HUES64 (cell line): ENCODE results near the gene MAP4K4.
"Not testable (repeated sequence)": the region's sequence is repeated elsewhere in the genome, so short reads cannot be mapped to it uniquely, and the experiment has no call there.

Experiments
- H3K27ac ChIP-seq: 2 replicates; pipeline ENCODE4 v1.7.0; 2013; ENCODE audit warnings: low read depth, low read length, inconsistent platforms
- H3K27me3 ChIP-seq: 2 replicates; pipeline ENCODE4 v1.6.1; 2013; ENCODE audit warnings: mild to moderate bottlenecking, low read length; ENCODE audit not compliant: insufficient read depth
- H3K36me3 ChIP-seq: 2 replicates; pipeline ENCODE4 v1.6.1; 2013; ENCODE audit warnings: mild to moderate bottlenecking, low read length; ENCODE audit not compliant: insufficient read depth
- H3K4me1 ChIP-seq: 2 replicates; pipeline ENCODE4 v1.6.1; 2013; ENCODE audit warnings: mild to moderate bottlenecking, low read length, moderate library complexity; ENCODE audit not compliant: insufficient read depth
- H3K4me3 ChIP-seq: 2 replicates; pipeline ENCODE4 v1.5.1; 2013; ENCODE audit warnings: mild to moderate bottlenecking, low read length, moderate library complexity
- H3K9ac ChIP-seq: 2 replicates; pipeline ENCODE4 v1.6.1; 2013; ENCODE audit warnings: mild to moderate bottlenecking, low read depth, low read length
- H3K9me3 ChIP-seq: 2 replicates; pipeline ENCODE4 v1.6.1; 2013; ENCODE audit warnings: low read depth, low read length; ENCODE audit not compliant: insufficient read depth
- WGBS: fragments of 150-250, 120-280 bp; methylation state at CpG from one replicate; pipeline ENCODE4 v1.1.7; 2013; ENCODE audit warnings: missing lambda C conversion rate; 5-methylcytosine and 5-hydroxymethylcytosine counted together

MAP4K4 gene

GRCh38 chr2:101902169-101902568, 204.7 kb downstream of the MAP4K4 start:
- peaks cover 3% of the 10 kb centered on the region; the same call in 1 of the 2 replicates for H3K9me3 ChIP-seq
- H3K4me1 ChIP-seq, result no peaks in the 10 kb centered on the region
- no peak overlapping the region for H3K4me3 ChIP-seq
- 95% methylated on average over 2 of the region's 2 CpGs for WGBS
- H3K27ac ChIP-seq, result no peak overlapping the region
- no peak overlapping the region for H3K9ac ChIP-seq
- H3K36me3 ChIP-seq, result no peaks in the 10 kb centered on the region
- no peaks in the 10 kb centered on the region for H3K27me3 ChIP-seq

DNA sequence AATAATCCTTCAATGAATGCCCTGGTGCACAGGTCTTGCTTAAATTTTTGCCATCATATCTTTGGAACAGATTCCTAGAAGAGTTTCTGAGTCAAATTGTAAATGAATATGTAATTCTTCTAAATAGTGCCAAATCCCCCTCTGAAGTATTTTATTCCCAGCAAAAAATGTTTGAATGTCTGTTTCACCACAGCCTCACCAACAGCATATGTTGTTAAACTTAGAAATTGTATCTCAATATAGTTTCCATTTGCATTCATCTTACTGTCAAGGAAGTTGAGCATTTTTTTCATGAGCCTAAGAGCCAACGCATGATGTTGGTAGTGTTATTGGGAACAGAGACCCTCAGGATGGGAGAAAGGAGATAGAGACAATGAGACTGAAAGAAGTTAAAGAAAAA, 207.4 kb downstream of the MAP4K4 start:
- no peaks in the 10 kb centered on the region for H3K36me3 ChIP-seq
- no peak overlapping the region for H3K27ac ChIP-seq
- H3K9ac ChIP-seq, result no peak overlapping the region
- no peaks in the 10 kb centered on the region for H3K4me1 ChIP-seq
- no peaks in the 10 kb centered on the region for H3K27me3 ChIP-seq
- 95% methylated on average over 1 of the region's 1 CpG for WGBS
- H3K9me3 ChIP-seq, result peaks cover 19% of the 10 kb centered on the region
- H3K4me3 ChIP-seq, result no peak overlapping the region

- Histone ChIP-seq H3K27me3 (no peaks in the 10 kb centered on the region), H3K4me3 (no peak overlapping the region), H3K36me3 (no peaks in the 10 kb centered on the region), H3K9me3 (peaks cover 24% of the 10 kb centered on the region), H3K4me1 (no peaks in the 10 kb centered on the region), H3K9ac (no peak overlapping the region), H3K27ac (no peak overlapping the region)
- 91% methylated on average over 9 of the region's 9 CpGs for WGBS
Measured at GRCh38 chr2:101905746-101906336, 208.3 kb downstream of the MAP4K4 start.

DNA sequence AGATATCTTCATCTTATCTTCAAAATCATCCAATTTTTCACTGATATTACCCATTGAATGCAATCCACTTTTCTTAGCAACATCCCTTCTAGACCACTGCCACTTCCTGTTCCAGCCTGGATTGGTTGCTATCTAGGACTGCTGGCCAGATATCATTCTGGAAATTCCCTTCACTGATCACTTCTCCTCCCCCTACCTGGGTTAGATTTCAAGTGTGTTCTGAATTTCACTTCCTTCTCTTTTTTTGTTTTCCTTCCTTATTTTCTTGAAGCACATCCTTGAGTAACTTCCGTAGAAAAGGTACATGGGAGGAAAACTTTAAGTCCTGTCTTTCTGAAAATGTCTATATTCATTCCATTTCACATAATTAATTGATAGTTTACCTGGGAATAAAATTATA, 212.3 kb downstream of the MAP4K4 start:
- whole genome bisulfite sequencing, result no CpG with 5 or more reads among the region's 1 CpG
- Histone ChIP-seq H3K4me3 (no peak overlapping the region), H3K27ac (no peak overlapping the region), H3K4me1 (no peaks in the 10 kb centered on the region), H3K36me3 (no peaks in the 10 kb centered on the region), H3K27me3 (no peaks in the 10 kb centered on the region), H3K9me3 (peaks cover 24% of the 10 kb centered on the region), H3K9ac (no peak overlapping the region)

DNA sequence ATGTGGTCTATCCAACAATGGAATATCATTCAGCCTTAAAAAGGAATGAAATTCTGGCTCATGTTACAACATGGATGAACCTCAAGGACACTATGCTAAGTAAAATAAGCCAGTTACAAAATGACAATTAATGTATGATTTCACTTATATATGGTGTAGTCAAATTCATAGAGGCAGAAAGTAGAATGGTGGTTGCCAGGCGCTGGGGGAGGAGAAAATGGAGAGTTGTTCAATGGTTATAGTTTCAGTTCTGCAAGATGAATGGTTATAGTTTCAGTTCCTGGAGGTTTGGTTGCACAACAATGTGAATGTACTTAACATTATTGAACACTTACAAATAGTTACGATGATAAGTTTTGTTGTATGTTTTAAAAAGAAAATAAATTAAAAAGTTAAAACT, 215.0 kb downstream of the MAP4K4 start:
- Histone ChIP-seq H3K4me1 (no peaks in the 10 kb centered on the region), H3K9me3 (peaks cover 21% of the 10 kb centered on the region), H3K4me3 (no peak overlapping the region), H3K27me3 (no peaks in the 10 kb centered on the region), H3K36me3 (no peaks in the 10 kb centered on the region), H3K27ac (no peak overlapping the region), H3K9ac (no peak overlapping the region)
- WGBS, result 97% methylated on average over 1 of the region's 2 CpGs

GRCh38 chr2:101921319-101921952, 223.9 kb downstream of the MAP4K4 start:
- no peak overlapping the region for H3K9ac ChIP-seq
- H3K4me3 ChIP-seq, result no peak overlapping the region
- WGBS, result 96% methylated on average over 5 of the region's 5 CpGs

GRCh38 chr2:101921953-101922325, 224.4 kb downstream of the MAP4K4 start:
- 97% methylated on average over 2 of the region's 2 CpGs for WGBS
- no peak overlapping the region for H3K27ac ChIP-seq
- H3K4me1 ChIP-seq, result no peaks in the 10 kb centered on the region
- H3K9ac ChIP-seq, result no peak overlapping the region
- H3K9me3 ChIP-seq, result peaks cover 42% of the 10 kb centered on the region
- H3K27me3 ChIP-seq, result no peaks in the 10 kb centered on the region
- H3K4me3 ChIP-seq, result no peak overlapping the region
- H3K36me3 ChIP-seq, result no peaks in the 10 kb centered on the region

More at GRCh38 chr2:101921319-101921952, 223.9 kb downstream of the MAP4K4 start:
- Histone ChIP-seq H3K9me3 (peaks cover 37% of the 10 kb centered on the region), H3K27me3 (no peaks in the 10 kb centered on the region), H3K27ac (no peak overlapping the region), H3K36me3 (no peaks in the 10 kb centered on the region), H3K4me1 (no peaks in the 10 kb centered on the region)

DNA sequence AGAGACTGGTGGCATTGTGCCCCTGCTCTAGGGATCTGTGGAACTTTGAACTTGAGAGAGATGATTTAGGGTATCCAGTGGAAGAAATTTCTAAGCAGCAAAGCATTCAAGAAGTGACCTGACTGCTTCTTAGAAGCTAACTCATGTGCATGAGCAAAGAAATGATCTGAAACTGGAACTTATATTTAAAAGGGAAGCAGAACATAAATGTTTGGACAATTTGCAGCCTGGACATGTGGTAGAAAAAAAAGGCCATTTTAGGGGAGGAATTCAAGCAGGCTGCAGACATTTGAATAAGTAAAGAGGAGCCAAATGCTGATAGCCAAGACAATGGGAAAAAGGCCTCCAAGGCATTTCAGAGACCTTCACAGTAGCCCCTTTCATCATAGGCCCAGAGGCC, 226.8 kb downstream of the MAP4K4 start:
- peaks cover 56% of the 10 kb centered on the region for H3K9me3 ChIP-seq
- not testable (repeated sequence) for H3K4me3 ChIP-seq, H3K27me3 ChIP-seq, H3K9ac ChIP-seq, H3K4me1 ChIP-seq, H3K36me3 ChIP-seq, H3K27ac ChIP-seq

DNA sequence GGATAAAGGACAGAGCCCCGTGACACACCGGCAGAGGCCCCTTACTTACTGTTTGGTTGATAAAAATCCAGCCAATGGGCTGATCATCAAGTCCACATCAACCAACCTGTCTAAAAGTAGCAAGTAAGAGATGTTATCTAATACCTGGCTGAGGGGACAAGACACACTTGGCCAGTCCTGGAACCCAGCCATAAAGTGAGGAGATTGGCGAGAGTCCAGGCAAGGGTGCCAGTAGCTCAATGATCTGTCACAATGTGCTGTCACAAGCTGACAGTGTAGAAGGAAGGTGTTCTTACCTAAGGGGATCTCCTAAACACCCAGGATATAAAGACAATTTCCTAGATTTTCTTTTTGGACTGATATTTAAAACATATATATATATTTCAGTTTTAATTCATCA, 232.5 kb downstream of the MAP4K4 start:
- Histone ChIP-seq H3K9me3 (peaks cover 32% of the 10 kb centered on the region), H3K4me1 (no peaks in the 10 kb centered on the region), H3K27ac (no peak overlapping the region), H3K36me3 (no peaks in the 10 kb centered on the region), H3K4me3 (no peak overlapping the region), H3K27me3 (no peaks in the 10 kb centered on the region), H3K9ac (no peak overlapping the region)
- WGBS, result 96% methylated on average over 3 of the region's 3 CpGs

DNA sequence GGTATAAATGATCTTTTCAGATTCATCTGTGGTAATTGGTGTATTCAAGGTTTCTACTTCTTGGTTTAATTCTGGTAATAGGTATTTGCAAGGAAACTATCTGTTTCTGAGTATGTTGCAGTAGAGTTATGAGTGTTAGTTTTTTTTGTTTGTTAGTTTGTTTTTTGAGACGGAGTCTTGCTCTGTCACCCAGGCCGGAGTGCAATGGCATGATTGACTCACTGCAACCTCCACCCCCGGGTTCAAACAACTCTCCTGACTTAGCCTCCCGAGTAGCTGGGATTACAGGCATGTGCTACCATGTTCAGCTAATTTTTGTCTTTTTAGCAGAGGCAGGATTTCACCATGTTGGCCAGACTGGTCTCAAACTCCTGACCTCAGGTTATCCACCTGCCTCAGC, 233.3 kb downstream of the MAP4K4 start:
- Histone ChIP-seq H3K27me3 (no peaks in the 10 kb centered on the region), H3K4me3 (no peak overlapping the region), H3K27ac (no peak overlapping the region), H3K9ac (no peak overlapping the region), H3K9me3 (peaks cover 24% of the 10 kb centered on the region), H3K36me3 (no peaks in the 10 kb centered on the region), H3K4me1 (no peaks in the 10 kb centered on the region)
- 85% methylated on average over 4 of the region's 4 CpGs for WGBS

- WGBS, result 95% methylated on average over 2 of the region's 3 CpGs
- Histone ChIP-seq H3K36me3 (no peaks in the 10 kb centered on the region), H3K27me3 (no peaks in the 10 kb centered on the region), H3K27ac (no peak overlapping the region), H3K9me3 (peaks cover 19% of the 10 kb centered on the region), H3K4me3 (no peak overlapping the region), H3K4me1 (0 out of 2 replicates have a peak, but pooled peaks cover 3% of the 10 kb centered on the region), H3K9ac (no peak overlapping the region)
Measured at GRCh38 chr2:101931402-101931801, 233.9 kb downstream of the MAP4K4 start.

DNA sequence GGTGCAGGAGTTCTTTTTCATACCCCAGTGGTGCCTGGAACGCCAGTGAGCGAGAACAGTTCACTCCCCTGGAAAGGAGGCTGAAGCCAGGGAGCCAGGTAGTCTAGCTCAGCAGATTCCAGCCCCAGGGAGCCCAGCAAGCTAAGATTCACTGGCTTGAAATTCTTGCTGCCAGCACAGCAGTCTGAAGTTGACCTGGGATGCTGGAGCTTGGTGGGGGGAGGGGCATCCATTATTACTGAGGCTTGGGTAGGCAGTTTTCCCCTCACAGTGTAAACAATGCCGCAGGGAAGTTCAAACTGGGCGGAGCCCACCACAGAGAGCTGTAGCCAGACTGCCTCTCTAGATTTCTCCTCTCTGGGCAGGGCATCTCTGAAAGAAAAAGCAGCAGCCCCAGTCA, 238.3 kb downstream of the MAP4K4 start:
- H3K4me3 ChIP-seq, H3K27me3 ChIP-seq, H3K4me1 ChIP-seq, H3K9ac ChIP-seq, H3K9me3 ChIP-seq, H3K36me3 ChIP-seq: not testable (repeated sequence)
- 67% methylated on average over 4 of the region's 4 CpGs for WGBS
- H3K27ac ChIP-seq, result peak overlapping the region; percentile 64; the same call in 1 of the 2 replicates
